Fibroblast of lung (primary cell): ENCODE measurements around the gene STXBP5.

ENCODE experiments used
- EZH2 ChIP-seq: IDR thresholded peaks from 2 replicates; pipeline ENCODE4 v1.5.1; 2012; ENCODE audit warnings: low read length, control low read depth, mild to moderate bottlenecking; ENCODE audit errors: missing control alignments
- TF ChIP-seq, protein P1 (sequence below), 2 donors: IDR thresholded peaks in 1 of 2; conservative IDR thresholded peaks in 1 of 2; 1 replicate in 1 of 2; 2 replicates in 1 of 2; pipeline ENCODE4 v1.5.1; 2011 to 2012; ENCODE audit warnings: low read length in 2 of 2, control low read depth in 1 of 2, inconsistent platforms in 1 of 2, low read depth in 1 of 2, mild to moderate bottlenecking in 1 of 2

DNA sequence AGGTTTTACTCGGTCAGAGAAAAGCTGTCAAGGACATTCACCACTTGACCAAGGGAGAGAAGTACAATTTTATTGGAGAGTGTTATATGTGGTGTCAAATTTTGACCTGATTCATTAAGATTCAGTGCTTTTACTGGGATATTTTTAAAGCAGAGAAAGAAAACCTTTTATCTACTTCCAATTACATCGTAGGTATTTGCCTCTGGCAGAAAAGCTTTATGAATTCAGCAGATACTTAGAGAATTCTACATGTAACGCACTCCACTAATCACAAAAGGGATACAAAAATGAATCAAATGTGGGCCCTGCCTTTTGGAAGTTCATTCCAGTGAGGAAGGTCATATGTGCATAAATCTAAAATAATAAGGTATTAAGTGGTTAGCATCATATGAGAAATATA, 133.7 kb downstream of the STXBP5 start:
- TF ChIP-seq, protein P1, sequence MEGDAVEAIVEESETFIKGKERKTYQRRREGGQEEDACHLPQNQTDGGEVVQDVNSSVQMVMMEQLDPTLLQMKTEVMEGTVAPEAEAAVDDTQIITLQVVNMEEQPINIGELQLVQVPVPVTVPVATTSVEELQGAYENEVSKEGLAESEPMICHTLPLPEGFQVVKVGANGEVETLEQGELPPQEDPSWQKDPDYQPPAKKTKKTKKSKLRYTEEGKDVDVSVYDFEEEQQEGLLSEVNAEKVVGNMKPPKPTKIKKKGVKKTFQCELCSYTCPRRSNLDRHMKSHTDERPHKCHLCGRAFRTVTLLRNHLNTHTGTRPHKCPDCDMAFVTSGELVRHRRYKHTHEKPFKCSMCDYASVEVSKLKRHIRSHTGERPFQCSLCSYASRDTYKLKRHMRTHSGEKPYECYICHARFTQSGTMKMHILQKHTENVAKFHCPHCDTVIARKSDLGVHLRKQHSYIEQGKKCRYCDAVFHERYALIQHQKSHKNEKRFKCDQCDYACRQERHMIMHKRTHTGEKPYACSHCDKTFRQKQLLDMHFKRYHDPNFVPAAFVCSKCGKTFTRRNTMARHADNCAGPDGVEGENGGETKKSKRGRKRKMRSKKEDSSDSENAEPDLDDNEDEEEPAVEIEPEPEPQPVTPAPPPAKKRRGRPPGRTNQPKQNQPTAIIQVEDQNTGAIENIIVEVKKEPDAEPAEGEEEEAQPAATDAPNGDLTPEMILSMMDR (conservative IDR thresholded peaks at IDR 0.05 in 1 of 2, IDR thresholded peaks at IDR 0.05 in 1 of 2; ENCODE audit: low read depth in 1 of 2, low read length in 2 of 2), result no peak
- no peak for TF ChIP-seq EZH2
